ENCODE results near the gene NIN.

DNA sequence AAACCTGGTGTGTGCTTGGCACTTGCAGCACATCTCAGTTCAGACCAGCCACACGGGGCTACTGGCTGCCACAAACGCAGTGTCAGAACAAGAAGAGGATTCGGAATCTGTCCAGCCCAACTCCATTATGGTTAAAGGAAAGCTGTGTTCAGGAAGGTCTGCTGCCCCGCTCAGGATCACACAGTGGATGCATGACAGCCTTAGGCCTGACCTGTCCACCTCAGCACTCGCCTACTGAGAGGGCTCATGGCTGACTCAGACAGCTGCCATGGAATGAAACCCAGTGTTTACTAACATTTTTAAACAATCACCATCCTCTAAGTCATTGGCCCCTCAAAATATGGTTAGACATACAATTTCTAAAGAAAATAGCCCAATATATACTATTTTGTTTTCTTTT is 5.6 kb upstream of the NIN start:
- TF ChIP-seq, protein P1, sequence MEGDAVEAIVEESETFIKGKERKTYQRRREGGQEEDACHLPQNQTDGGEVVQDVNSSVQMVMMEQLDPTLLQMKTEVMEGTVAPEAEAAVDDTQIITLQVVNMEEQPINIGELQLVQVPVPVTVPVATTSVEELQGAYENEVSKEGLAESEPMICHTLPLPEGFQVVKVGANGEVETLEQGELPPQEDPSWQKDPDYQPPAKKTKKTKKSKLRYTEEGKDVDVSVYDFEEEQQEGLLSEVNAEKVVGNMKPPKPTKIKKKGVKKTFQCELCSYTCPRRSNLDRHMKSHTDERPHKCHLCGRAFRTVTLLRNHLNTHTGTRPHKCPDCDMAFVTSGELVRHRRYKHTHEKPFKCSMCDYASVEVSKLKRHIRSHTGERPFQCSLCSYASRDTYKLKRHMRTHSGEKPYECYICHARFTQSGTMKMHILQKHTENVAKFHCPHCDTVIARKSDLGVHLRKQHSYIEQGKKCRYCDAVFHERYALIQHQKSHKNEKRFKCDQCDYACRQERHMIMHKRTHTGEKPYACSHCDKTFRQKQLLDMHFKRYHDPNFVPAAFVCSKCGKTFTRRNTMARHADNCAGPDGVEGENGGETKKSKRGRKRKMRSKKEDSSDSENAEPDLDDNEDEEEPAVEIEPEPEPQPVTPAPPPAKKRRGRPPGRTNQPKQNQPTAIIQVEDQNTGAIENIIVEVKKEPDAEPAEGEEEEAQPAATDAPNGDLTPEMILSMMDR (IDR thresholded peaks at IDR 0.05; ENCODE audit: low read length): no peak
- TF ChIP-seq EZH2 (IDR thresholded peaks at IDR 0.05; ENCODE audit: borderline replicate concordance, low read length): no peak

All from OCI-LY1 (cell line).